Astrocyte (in vitro differentiated cells and primary cell): Measurements from ENCODE around the gene COA5. TPM values are rescaled to one million over a fixed set of nuclear protein-coding genes. Genes with fewer than 3 reads are reported as not detected.

Source experiments
- DNase-seq: peaks from one replicate; pipeline ENCODE4 v3.0.0-alpha.2; 2010; ENCODE audit warnings: low read depth
- FAIRE-seq: peaks from 2 replicates; lab custom pipeline; 2011; peaks lifted over from hg19 to GRCh38; lab: Jason Lieb, UNC
- H2AFZ ChIP-seq: 2 replicates; pipeline ENCODE4 v1.6.0; 2012; ENCODE audit warnings: low read depth, low read length, inconsistent platforms
- H3K27ac ChIP-seq: 2 replicates; pipeline ENCODE4 v1.5.1; 2011; ENCODE audit warnings: low read depth, low read length, inconsistent platforms
- H3K27me3 ChIP-seq: 2 replicates; pipeline ENCODE4 v1.6.0; 2011; ENCODE audit warnings: low read length, inconsistent platforms; ENCODE audit not compliant: insufficient read depth
- H3K36me3 ChIP-seq: 2 replicates; pipeline ENCODE4 v1.5.1; 2011; ENCODE audit warnings: low read length, inconsistent platforms; ENCODE audit not compliant: insufficient read depth
- H3K4me1 ChIP-seq: 2 replicates; pipeline ENCODE4 v1.5.1; 2011; ENCODE audit warnings: low read length, inconsistent platforms; ENCODE audit not compliant: insufficient read depth
- H3K4me2 ChIP-seq: 2 replicates; pipeline ENCODE4 v1.6.0; 2012; ENCODE audit warnings: low read length, inconsistent platforms
- H3K4me3 ChIP-seq: 2 replicates; pipeline ENCODE4 v1.5.1; 2011; ENCODE audit warnings: low read depth, mild to moderate bottlenecking, low read length, inconsistent platforms; ENCODE audit not compliant: insufficient read depth
- H3K79me2 ChIP-seq: 2 replicates; pipeline ENCODE4 v1.6.0; 2012; ENCODE audit warnings: mild to moderate bottlenecking, low read length, inconsistent platforms; ENCODE audit not compliant: insufficient read depth
- H3K9ac ChIP-seq: 2 replicates; pipeline ENCODE4 v1.6.0; 2012; ENCODE audit warnings: mild to moderate bottlenecking, low read length, inconsistent platforms
- H3K9me3 ChIP-seq: 2 replicates; pipeline ENCODE4 v1.5.1; 2012; ENCODE audit warnings: low read depth, mild to moderate bottlenecking, low read length, inconsistent platforms; ENCODE audit not compliant: insufficient read depth
- H4K20me1 ChIP-seq: 2 replicates; pipeline ENCODE4 v1.6.0; 2012; ENCODE audit warnings: low read length, inconsistent platforms; ENCODE audit not compliant: insufficient read depth
- H3K27ac Mint-ChIP-seq: one replicate; pipeline ENCODE4 v1.8.0; 2021; ENCODE audit warnings: mild to moderate bottlenecking, mixed read lengths; ENCODE audit not compliant: unreplicated experiment
- H3K27me3 Mint-ChIP-seq: one replicate; pipeline ENCODE4 v1.8.0; 2021; ENCODE audit warnings: low read depth, mixed read lengths; ENCODE audit not compliant: unreplicated experiment
- H3K36me3 Mint-ChIP-seq: one replicate; pipeline ENCODE4 v1.8.0; 2021; ENCODE audit warnings: low read depth, mixed read lengths; ENCODE audit not compliant: unreplicated experiment
- H3K4me1 Mint-ChIP-seq: one replicate; pipeline ENCODE4 v1.8.0; 2021; ENCODE audit warnings: low read depth, mixed read lengths; ENCODE audit not compliant: unreplicated experiment
- H3K4me3 Mint-ChIP-seq: one replicate; pipeline ENCODE4 v1.8.0; 2021; ENCODE audit warnings: mild to moderate bottlenecking, moderate library complexity, mixed read lengths; ENCODE audit not compliant: unreplicated experiment
- H3K9me3 Mint-ChIP-seq: one replicate; pipeline ENCODE4 v1.8.0; 2021; ENCODE audit warnings: mild to moderate bottlenecking, mixed read lengths; ENCODE audit not compliant: unreplicated experiment
- CTCF ChIP-seq: IDR thresholded peaks from 2 replicates; pipeline ENCODE4 v1.5.1; 2011; ENCODE audit warnings: low read depth, mild to moderate bottlenecking, inconsistent platforms, low read length, moderate library complexity; ENCODE audit not compliant: insufficient read depth
- EZH2 ChIP-seq: IDR thresholded peaks from 2 replicates; pipeline ENCODE4 v1.6.1; 2012; ENCODE audit warnings: mild to moderate bottlenecking, low read length, inconsistent platforms; ENCODE audit not compliant: insufficient read depth
- total RNA-seq: library from RNA; stranded (reverse); gene quantifications from 2 replicates; pipeline ENCODE4 v1.2.1, GENCODE V29; 2021

Gene COA5
- total RNA-seq, 1 donor from 2014 or later = 19.8 TPM

GRCh38 chr2:98654699-98655495, 46.6 kb upstream of the COA5 start:
- no peak overlapping the region for H3K4me2 ChIP-seq
- no peak for DNase-seq
- H2AFZ ChIP-seq = no peak overlapping the region

GRCh38 chr2:98650998-98651397, 42.7 kb upstream of the COA5 start:
- TF ChIP-seq CTCF = no peak
- TF ChIP-seq EZH2 = no peak
- peaks cover 4% of the 10 kb centered on the region for H3K4me1 Mint-ChIP-seq
- Histone ChIP-seq H3K9me3 (no peaks in the 10 kb centered on the region), H3K27me3 (no peaks in the 10 kb centered on the region), H3K27ac (no peak overlapping the region), H4K20me1 (no peaks in the 10 kb centered on the region), H3K4me1 (no peaks in the 10 kb centered on the region), H3K36me3 (no peaks in the 10 kb centered on the region), H3K4me2 (no peak overlapping the region), H3K9ac (no peak overlapping the region), H3K79me2 (no peaks in the 10 kb centered on the region), H2AFZ (no peak overlapping the region), H3K4me3 (no peak overlapping the region)
- no peak overlapping the region for H3K27ac Mint-ChIP-seq
- DNase-seq (no peak), FAIRE-seq (no peak)
- H3K9me3 Mint-ChIP-seq = peaks cover 2% of the 10 kb centered on the region
- H3K27me3 Mint-ChIP-seq = no peaks in the 10 kb centered on the region
- no peak overlapping the region for H3K4me3 Mint-ChIP-seq
- H3K36me3 Mint-ChIP-seq = no peaks in the 10 kb centered on the region

More at GRCh38 chr2:98654699-98655495, 46.6 kb upstream of the COA5 start:
- no peak for TF ChIP-seq EZH2
- TF ChIP-seq CTCF = no peak
- H3K27ac Mint-ChIP-seq = no peak overlapping the region
- no peak overlapping the region for H3K4me3 ChIP-seq
- H3K27me3 Mint-ChIP-seq = no peaks in the 10 kb centered on the region
- H3K27me3 ChIP-seq = no peaks in the 10 kb centered on the region
- H3K4me1 Mint-ChIP-seq = peaks cover 2% of the 10 kb centered on the region
- peaks cover 2% of the 10 kb centered on the region for H3K9me3 Mint-ChIP-seq
- H3K79me2 ChIP-seq = no peaks in the 10 kb centered on the region
- H3K4me1 ChIP-seq = no peaks in the 10 kb centered on the region
- no peak overlapping the region for H3K9ac ChIP-seq
- no peaks in the 10 kb centered on the region for H3K36me3 ChIP-seq
- H3K27ac ChIP-seq = no peak overlapping the region
- H3K9me3 ChIP-seq = no peaks in the 10 kb centered on the region
- H3K36me3 Mint-ChIP-seq = no peaks in the 10 kb centered on the region
- FAIRE-seq = no peak
- H3K4me3 Mint-ChIP-seq = no peak overlapping the region
- H4K20me1 ChIP-seq = no peaks in the 10 kb centered on the region

- peaks cover 2% of the 10 kb centered on the region for H3K9me3 Mint-ChIP-seq
- Histone ChIP-seq H3K9ac (no peak overlapping the region), H3K4me2 (no peak overlapping the region), H3K9me3 (no peaks in the 10 kb centered on the region), H4K20me1 (no peaks in the 10 kb centered on the region), H3K79me2 (no peaks in the 10 kb centered on the region), H3K27ac (no peak overlapping the region), H3K36me3 (no peaks in the 10 kb centered on the region), H3K27me3 (no peaks in the 10 kb centered on the region), H2AFZ (no peak overlapping the region), H3K4me3 (no peak overlapping the region), H3K4me1 (no peaks in the 10 kb centered on the region)
- no peaks in the 10 kb centered on the region for H3K27me3 Mint-ChIP-seq
- DNase-seq (no peak), FAIRE-seq (no peak)
- TF ChIP-seq CTCF (no peak), EZH2 (no peak)
- H3K4me3 Mint-ChIP-seq = no peak overlapping the region
- no peak overlapping the region for H3K27ac Mint-ChIP-seq
- H3K4me1 Mint-ChIP-seq = peaks cover 4% of the 10 kb centered on the region
- no peaks in the 10 kb centered on the region for H3K36me3 Mint-ChIP-seq
Observed at GRCh38 chr2:98649992-98650375, 41.7 kb upstream of the COA5 start.
